Common myeloid progenitor, CD34-positive (primary cell): ENCODE data around the gene LPAR1. TPM values are rescaled to one million over a fixed set of nuclear protein-coding genes. Genes with fewer than 3 reads are reported as not detected.

Experiments used
- CTCF ChIA-PET: fragments of 350-600 bp; sonication (Branson Sonifier 250); formaldehyde crosslinking; loops from one replicate; lab custom pipeline; 2021; ENCODE audit warnings: antibody characterized with exemption; lab: Charles Lee
- POLR2A ChIA-PET: fragments of 350-600 bp; sonication (Branson Sonifier 250); formaldehyde crosslinking; loops from one replicate; lab custom pipeline; 2021; ENCODE audit warnings: antibody characterized with exemption; lab: Charles Lee
- DNase-seq, 3 donors: peaks; one replicate each; pipeline versions ENCODE4 v3.0.0 to v3.0.0-alpha.2; 2013
- H3K27ac ChIP-seq, 2 experiments: 1 replicate in 1 of 2; 2 replicates in 1 of 2; pipeline ENCODE4 v1.7.0; 2013; ENCODE audit warnings: inconsistent platforms in 2 of 2, low read length in 2 of 2, mild to moderate bottlenecking in 2 of 2, low read depth in 1 of 2, moderate library complexity in 1 of 2; ENCODE audit not compliant: severe bottlenecking in 2 of 2, insufficient read depth in 1 of 2, poor library complexity in 1 of 2
- H3K27me3 ChIP-seq, 5 experiments: replicated peaks in 2 of 5; 1 replicate in 3 of 5; 2 replicates in 2 of 5; pipeline versions ENCODE4 v1.6.1 to v1.7.0; 2013; ENCODE audit warnings: low read length in 4 of 5, mild to moderate bottlenecking in 2 of 5, moderate library complexity in 2 of 5, inconsistent platforms in 1 of 5; ENCODE audit not compliant: insufficient read depth in 5 of 5, control insufficient read depth in 4 of 5
- H3K36me3 ChIP-seq, 4 experiments: 1 replicate in 2 of 4; 2 replicates in 2 of 4; pipeline versions ENCODE4 v1.6.1 to v1.7.0; 2013; ENCODE audit warnings: low read length in 3 of 4, control low read depth in 1 of 4, mild to moderate bottlenecking in 1 of 4; ENCODE audit not compliant: control insufficient read depth in 4 of 4, insufficient read depth in 4 of 4
- H3K4me1 ChIP-seq, 4 experiments: 1 replicate in 3 of 4; 2 replicates in 1 of 4; pipeline versions ENCODE4 v1.6.1 to v1.7.1; 2013; ENCODE audit warnings: low read length in 3 of 4, mild to moderate bottlenecking in 3 of 4, control low read depth in 1 of 4, inconsistent platforms in 1 of 4, moderate library complexity in 1 of 4; ENCODE audit not compliant: control insufficient read depth in 4 of 4, insufficient read depth in 4 of 4; ENCODE audit errors: control extremely low read depth in 1 of 4
- H3K4me3 ChIP-seq, 7 experiments: 1 replicate in 4 of 7; 2 replicates in 3 of 7; pipeline versions ENCODE4 v1.5.1 to v1.7.0; 2013; ENCODE audit warnings: mild to moderate bottlenecking in 7 of 7, low read length in 6 of 7, moderate library complexity in 6 of 7, inconsistent platforms in 2 of 7, low read depth in 2 of 7, control low read depth in 1 of 7; ENCODE audit not compliant: insufficient read depth in 4 of 7, control insufficient read depth in 1 of 7; ENCODE audit errors: extremely low read depth in 1 of 7
- H3K9me3 ChIP-seq, 5 experiments: 1 replicate in 4 of 5; 2 replicates in 1 of 5; pipeline versions ENCODE4 v1.6.1 to v1.7.1; 2013; ENCODE audit warnings: low read length in 4 of 5, mild to moderate bottlenecking in 2 of 5, inconsistent platforms in 1 of 5, low read depth in 1 of 5, moderate library complexity in 1 of 5; ENCODE audit not compliant: control insufficient read depth in 4 of 5, insufficient read depth in 2 of 5; ENCODE audit errors: control extremely low read depth in 1 of 5
- WGBS: methylation state at CpG from one replicate; pipeline ENCODE4 v1.1.5; 2013; ENCODE audit not compliant: insufficient coverage; 5-methylcytosine and 5-hydroxymethylcytosine counted together
- polyA plus RNA-seq: library from polyadenylated mRNA; unstranded; fragments of 120-200 nt; gene quantifications from one replicate; pipeline ENCODE4 v1.2.1, GENCODE V29; 2013

LPAR1 gene, protein sequence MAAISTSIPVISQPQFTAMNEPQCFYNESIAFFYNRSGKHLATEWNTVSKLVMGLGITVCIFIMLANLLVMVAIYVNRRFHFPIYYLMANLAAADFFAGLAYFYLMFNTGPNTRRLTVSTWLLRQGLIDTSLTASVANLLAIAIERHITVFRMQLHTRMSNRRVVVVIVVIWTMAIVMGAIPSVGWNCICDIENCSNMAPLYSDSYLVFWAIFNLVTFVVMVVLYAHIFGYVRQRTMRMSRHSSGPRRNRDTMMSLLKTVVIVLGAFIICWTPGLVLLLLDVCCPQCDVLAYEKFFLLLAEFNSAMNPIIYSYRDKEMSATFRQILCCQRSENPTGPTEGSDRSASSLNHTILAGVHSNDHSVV
- polyA plus RNA-seq: 0.24 TPM

GRCh38 chr9:111038331-111039230 lies at the start of gene LPAR1:
LPAR1 (minus strand) TSS chr9:111038470; CDS start chr9:110972117, 66,353 bp downstream.
- peak within 1 kb of the TSS; percentile 34 to 80 (median 71) for H3K4me3 ChIP-seq
- ChIA-PET POLR2A (no interaction called here), CTCF (interaction anchor here (0.8 to 1.6 kb wide), 6 partner anchors 9 to 397 kb away, joined by 3 to 6 read pairs (median 3); no protein-coding TSS in a partner anchor)
- no peak within 1 kb of the TSS for H3K27ac ChIP-seq
- H3K27me3 ChIP-seq: peaks cover 0 to 48% (median 15%) of the 10 kb centered on the region in 5 experiments
- WGBS: under 1% methylated on average over 45 of the region's 72 CpGs
- no peaks in the 10 kb centered on the region for H3K9me3 ChIP-seq
- no peaks in the 10 kb centered on the region for H3K36me3 ChIP-seq
- H3K4me1 ChIP-seq: peaks cover 6 to 40% (median 27%) of the 10 kb centered on the region in 4 experiments
- DNase-seq: peak in 2 of 3 donors; percentile 33 to 58

GRCh38 chr9:111078391-111079038 lies 40.2 kb upstream of the LPAR1 start:
- no CpG with 5 or more reads among the region's 1 CpG for WGBS
- peak in 2 of 3 donors; percentile 57 to 64 for DNase-seq
- Histone ChIP-seq H3K4me3 (no peak overlapping the region), H3K27me3 (no peaks in the 10 kb centered on the region), H3K9me3 (no peaks in the 10 kb centered on the region), H3K36me3 (no peaks in the 10 kb centered on the region), H3K4me1 (peaks cover 4 to 35% (median 8%) of the 10 kb centered on the region in 4 experiments), H3K27ac (no peak overlapping the region)
- ChIA-PET CTCF (no interaction called here), POLR2A (no interaction called here)

DNA sequence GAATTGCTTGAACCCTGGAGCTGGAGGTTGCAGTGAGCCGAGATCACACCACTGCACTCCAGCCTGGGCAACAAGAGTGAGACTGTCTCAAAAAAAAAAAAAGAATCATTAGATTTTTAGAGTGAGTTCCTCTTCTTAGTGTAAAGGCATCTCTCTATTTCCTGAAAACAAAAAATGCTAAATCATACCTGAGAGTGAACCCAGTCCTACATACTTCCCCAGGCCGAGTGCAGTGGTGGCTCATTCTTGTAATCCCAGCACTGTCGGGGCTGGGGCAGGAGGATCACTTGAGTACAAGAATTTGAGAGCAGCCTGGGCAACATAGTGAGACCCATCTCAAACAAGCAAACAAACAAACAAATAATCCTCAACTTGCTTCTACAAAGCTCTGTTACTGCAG lies 38.2 kb upstream of the LPAR1 start:
- CTCF ChIA-PET: no interaction called here
- no peak overlapping the region for H3K4me3 ChIP-seq
- POLR2A ChIA-PET: no interaction called here
- H3K27me3 ChIP-seq: no peaks in the 10 kb centered on the region
- peak; percentile 34 to 81 (median 76) for DNase-seq
- H3K27ac ChIP-seq: no peak overlapping the region
- H3K9me3 ChIP-seq: no peaks in the 10 kb centered on the region
- peaks cover 4 to 35% (median 8%) of the 10 kb centered on the region in 4 experiments for H3K4me1 ChIP-seq
- WGBS: 0% methylated on average over 2 of the region's 3 CpGs
- no peaks in the 10 kb centered on the region for H3K36me3 ChIP-seq

DNA sequence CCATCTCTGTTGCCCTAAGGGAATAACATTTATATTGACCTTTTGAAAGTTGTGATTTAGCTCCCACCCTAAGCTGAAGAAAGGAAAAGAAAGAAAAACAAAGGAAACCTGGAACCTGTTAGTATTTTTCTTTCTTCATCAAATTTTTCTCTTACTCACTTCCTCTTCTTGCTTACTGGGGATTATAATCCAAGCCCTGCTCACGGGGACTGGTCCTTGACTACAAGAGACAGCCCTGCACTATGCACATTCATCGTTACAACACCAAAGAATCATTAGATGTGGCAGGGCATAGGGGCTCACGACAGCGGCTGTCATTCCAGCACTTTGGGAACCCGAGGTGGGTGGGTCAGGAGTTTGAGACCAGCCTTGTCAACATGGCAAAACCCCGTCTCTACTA lies 37.8 kb upstream of the LPAR1 start:
- peak in 2 of 3 donors; percentile 45 to 53 for DNase-seq
- Histone ChIP-seq H3K4me3 (no peak overlapping the region), H3K36me3 (no peaks in the 10 kb centered on the region), H3K27me3 (no peaks in the 10 kb centered on the region), H3K27ac (no peak overlapping the region), H3K9me3 (no peaks in the 10 kb centered on the region), H3K4me1 (peaks cover 4 to 35% (median 8%) of the 10 kb centered on the region in 4 experiments)
- POLR2A ChIA-PET: no interaction called here
- WGBS: 0% methylated on average over 1 of the region's 6 CpGs
- CTCF ChIA-PET: no interaction called here

GRCh38 chr9:111074395-111074794 lies 36.1 kb upstream of the LPAR1 start:
- Histone ChIP-seq H3K27me3 (no peaks in the 10 kb centered on the region), H3K27ac (no peak overlapping the region), H3K9me3 (no peaks in the 10 kb centered on the region), H3K4me1 (peaks cover 4 to 35% (median 8%) of the 10 kb centered on the region in 4 experiments), H3K4me3 (no peak overlapping the region), H3K36me3 (no peaks in the 10 kb centered on the region)
- DNase-seq: peak in 2 of 3 donors; percentile 36 to 39
- POLR2A ChIA-PET: no interaction called here
- CTCF ChIA-PET: no interaction called here
- 100% methylated on average over 2 of the region's 3 CpGs for WGBS

GRCh38 chr9:111069183-111069582 lies 30.9 kb upstream of the LPAR1 start:
- WGBS: 95% methylated on average over 2 of the region's 2 CpGs
- H3K36me3 ChIP-seq: no peaks in the 10 kb centered on the region
- no peak for DNase-seq
- no peaks in the 10 kb centered on the region for H3K4me1 ChIP-seq
- H3K27ac ChIP-seq: no peak overlapping the region
- H3K9me3 ChIP-seq: no peaks in the 10 kb centered on the region
- no peaks in the 10 kb centered on the region for H3K27me3 ChIP-seq
- ChIA-PET POLR2A (no interaction called here), CTCF (interaction anchor here (1.1 kb wide), 1 partner anchor 16 kb away, joined by 3 read pairs; no protein-coding TSS in a partner anchor)
- H3K4me3 ChIP-seq: no peak overlapping the region
